GM23338 (cell line): ENCODE measurements around the gene TPM1. TPM values are rescaled to one million over a fixed set of nuclear protein-coding genes. Genes with fewer than 3 reads are reported as not detected.

ENCODE experiments used
- ATAC-seq: fragments of 200-7000 bp; cut with Tn5 transposase; 3 replicates; pipeline ENCODE4 v1.9.1; 2020
- DNase-seq: peaks from one replicate; pipeline ENCODE4 v3.0.0-alpha.2; 2015; ENCODE audit warnings: low spot score
- H2AFZ ChIP-seq: fragments of 200-600 bp; sonication (generic); 2 replicates; pipeline ENCODE4 v1.8.0; 2016; ENCODE audit warnings: antibody characterized with exemption, mild to moderate bottlenecking, moderate library complexity
- H3F3A ChIP-seq: fragments of 200-600 bp; sonication (generic); replicated peaks from 2 replicates; pipeline ENCODE4 v1.8.0; 2017; ENCODE audit warnings: antibody characterized with exemption, mixed run types, low read depth
- H3K27ac ChIP-seq: fragments of 200-600 bp; sonication (generic); 2 replicates; pipeline ENCODE4 v1.6.1; 2016; ENCODE audit warnings: low read depth
- H3K27me3 ChIP-seq: fragments of 200-600 bp; sonication (generic); 2 replicates; pipeline ENCODE4 v1.8.0; 2016; ENCODE audit warnings: mild to moderate bottlenecking, mixed run types, moderate library complexity; ENCODE audit not compliant: insufficient read depth
- H3K36me3 ChIP-seq: fragments of 200-600 bp; sonication (generic); 2 replicates; pipeline ENCODE4 v1.8.0; 2016; ENCODE audit warnings: mild to moderate bottlenecking; ENCODE audit not compliant: insufficient read depth
- H3K4me1 ChIP-seq: fragments of 200-600 bp; sonication (generic); 2 replicates; pipeline ENCODE4 v1.8.0; 2016; ENCODE audit warnings: mild to moderate bottlenecking, moderate library complexity; ENCODE audit not compliant: insufficient read depth
- H3K4me2 ChIP-seq: fragments of 200-600 bp; sonication (generic); 2 replicates; pipeline ENCODE4 v1.7.1; 2017; ENCODE audit warnings: mixed run types
- H3K4me3 ChIP-seq: fragments of 200-600 bp; sonication (generic); 2 replicates; pipeline ENCODE4 v1.6.1; 2016; ENCODE audit warnings: mixed run types
- H3K79me2 ChIP-seq: fragments of 200-600 bp; sonication (generic); replicated peaks from 2 replicates; pipeline ENCODE4 v1.8.0; 2017; ENCODE audit warnings: mild to moderate bottlenecking; ENCODE audit not compliant: insufficient read depth
- H3K9me2 ChIP-seq: fragments of 200-600 bp; sonication (generic); 2 replicates; pipeline ENCODE4 v1.8.0; 2017; ENCODE audit not compliant: insufficient read depth
- H4K20me1 ChIP-seq: fragments of 200-600 bp; sonication (generic); replicated peaks from 2 replicates; pipeline ENCODE4 v1.8.0; 2017; ENCODE audit warnings: mild to moderate bottlenecking; ENCODE audit not compliant: insufficient read depth
- H3K27ac Mint-ChIP-seq: 2 replicates; pipeline ENCODE4 v1.8.0; 2020; ENCODE audit warnings: inconsistent platforms, mild to moderate bottlenecking, moderate library complexity, mixed read lengths
- H3K27me3 Mint-ChIP-seq: 3 replicates; pipeline ENCODE4 v1.8.0; 2022; ENCODE audit warnings: low read depth, mild to moderate bottlenecking, moderate library complexity, mixed read lengths, inconsistent platforms; ENCODE audit not compliant: insufficient read depth, poor library complexity
- H3K36me3 Mint-ChIP-seq: 3 replicates; pipeline ENCODE4 v1.8.0; 2021; ENCODE audit warnings: low read depth, mild to moderate bottlenecking, inconsistent platforms, moderate library complexity, mixed read lengths
- H3K4me1 Mint-ChIP-seq: 3 replicates; pipeline ENCODE4 v1.8.0; 2020; ENCODE audit warnings: mild to moderate bottlenecking, inconsistent platforms, mixed read lengths
- H3K4me3 Mint-ChIP-seq: 3 replicates; pipeline ENCODE4 v1.8.0; 2021; ENCODE audit warnings: moderate library complexity, mild to moderate bottlenecking, inconsistent platforms, mixed read lengths
- H3K9me3 Mint-ChIP-seq: 3 replicates; pipeline ENCODE4 v1.8.0; 2020; ENCODE audit warnings: moderate library complexity, mild to moderate bottlenecking, inconsistent platforms, mixed read lengths
- CREB1 ChIP-seq: fragments of 250-450 bp; sonication (Bioruptor Pico); IDR thresholded peaks from 2 replicates; pipeline ENCODE4 v1.5.0; 2020; ENCODE audit warnings: low read depth, mild to moderate bottlenecking, moderate library complexity
- EZH2phosphoT487 ChIP-seq: fragments of 200-600 bp; sonication (generic); IDR thresholded peaks from one replicate; pipeline ENCODE4 v1.8.1; 2018; ENCODE audit warnings: antibody characterized with exemption; ENCODE audit not compliant: unreplicated experiment
- JUNB ChIP-seq: IDR thresholded peaks from one replicate; pipeline ENCODE4 v1.6.1; 2016; ENCODE audit warnings: antibody characterized with exemption; ENCODE audit not compliant: unreplicated experiment
- NANOG ChIP-seq: IDR thresholded peaks from 2 replicates; pipeline ENCODE4 v1.6.1; 2016; ENCODE audit warnings: antibody characterized with exemption, borderline replicate concordance
- POLR2AphosphoS5 ChIP-seq: IDR thresholded peaks from 2 replicates; pipeline ENCODE4 v1.6.1; 2016; ENCODE audit warnings: antibody characterized with exemption, low read depth
- REST ChIP-seq: IDR thresholded peaks from one replicate; pipeline ENCODE4 v1.6.1; 2018; ENCODE audit warnings: antibody characterized with exemption; ENCODE audit not compliant: unreplicated experiment
- STAT1 ChIP-seq: IDR thresholded peaks from one replicate; pipeline ENCODE4 v1.6.1; 2016; ENCODE audit warnings: antibody characterized with exemption; ENCODE audit not compliant: unreplicated experiment
- ZNF114 ChIP-seq: fragments of 250-450 bp; sonication (Bioruptor Pico); IDR thresholded peaks from 2 replicates; pipeline ENCODE4 v1.5.0; 2020; ENCODE audit warnings: mild to moderate bottlenecking, moderate library complexity
- ZNF331 ChIP-seq: fragments of 250-450 bp; sonication (Bioruptor Pico); IDR thresholded peaks from 2 replicates; pipeline ENCODE4 v1.5.0; 2020; ENCODE audit warnings: low read depth, mild to moderate bottlenecking, moderate library complexity
- polyA plus RNA-seq: library from polyadenylated mRNA; unstranded; fragments of >200 nt; fragmentation: Nextera tagmentation; extraction: Ambion mirVana; gene quantifications from 2 replicates; pipeline ENCODE4 v1.2.1, GENCODE V29; 2016
- total RNA-seq: library from RNA; depleted of rRNA; stranded (reverse); fragments of >200 nt; shearing (Covaris generic); gene quantifications from 2 replicates; pipeline ENCODE4 v1.2.3, GENCODE V29; 2014
- TF ChIP-seq, protein P1 (sequence below), 2 experiments: fragments of 200-600 bp in 1 of 2; sonication (generic) in 1 of 2; conservative IDR thresholded peaks; 2 replicates each; pipeline versions ENCODE4 v1.5.1 to v1.6.1; 2016 to 2017; ENCODE audit warnings: antibody characterized with exemption in 2 of 2, low read depth in 2 of 2, mild to moderate bottlenecking in 2 of 2, moderate library complexity in 1 of 2
- TF ChIP-seq, protein P2 (sequence below): fragments of 250-450 bp; sonication (Bioruptor Pico); IDR thresholded peaks from 2 replicates; pipeline ENCODE4 v1.5.0; 2020; ENCODE audit warnings: mild to moderate bottlenecking, moderate library complexity

Gene TPM1
- total and polyA plus RNA-seq, 2 experiments from 2014 or later: 449 to 913 TPM

GRCh38 chr15:63110428-63111026 is 68.0 kb downstream of the TPM1 start:
- no peaks in the 10 kb centered on the region for H3K4me1 ChIP-seq
- Mint-ChIP-seq H3K9me3 (no peaks in the 10 kb centered on the region; the same call in 2 of the 3 replicates), H3K27me3 (no peaks in the 10 kb centered on the region), H3K36me3 (no peaks in the 10 kb centered on the region), H3K4me1 (no peaks in the 10 kb centered on the region), H3K27ac (no peak overlapping the region), H3K4me3 (no peak overlapping the region)
- no peak overlapping the region for H3K27ac ChIP-seq
- no peaks in the 10 kb centered on the region for H3K9me2 ChIP-seq
- no peak for TF ChIP-seq ZNF114 (CRISPR knock-in tag)
- TF ChIP-seq POLR2AphosphoS5: no peak
- TF ChIP-seq JUNB: no peak
- no peak for TF ChIP-seq EZH2phosphoT487
- TF ChIP-seq STAT1: no peak
- TF ChIP-seq NANOG: no peak
- TF ChIP-seq, protein P1, sequence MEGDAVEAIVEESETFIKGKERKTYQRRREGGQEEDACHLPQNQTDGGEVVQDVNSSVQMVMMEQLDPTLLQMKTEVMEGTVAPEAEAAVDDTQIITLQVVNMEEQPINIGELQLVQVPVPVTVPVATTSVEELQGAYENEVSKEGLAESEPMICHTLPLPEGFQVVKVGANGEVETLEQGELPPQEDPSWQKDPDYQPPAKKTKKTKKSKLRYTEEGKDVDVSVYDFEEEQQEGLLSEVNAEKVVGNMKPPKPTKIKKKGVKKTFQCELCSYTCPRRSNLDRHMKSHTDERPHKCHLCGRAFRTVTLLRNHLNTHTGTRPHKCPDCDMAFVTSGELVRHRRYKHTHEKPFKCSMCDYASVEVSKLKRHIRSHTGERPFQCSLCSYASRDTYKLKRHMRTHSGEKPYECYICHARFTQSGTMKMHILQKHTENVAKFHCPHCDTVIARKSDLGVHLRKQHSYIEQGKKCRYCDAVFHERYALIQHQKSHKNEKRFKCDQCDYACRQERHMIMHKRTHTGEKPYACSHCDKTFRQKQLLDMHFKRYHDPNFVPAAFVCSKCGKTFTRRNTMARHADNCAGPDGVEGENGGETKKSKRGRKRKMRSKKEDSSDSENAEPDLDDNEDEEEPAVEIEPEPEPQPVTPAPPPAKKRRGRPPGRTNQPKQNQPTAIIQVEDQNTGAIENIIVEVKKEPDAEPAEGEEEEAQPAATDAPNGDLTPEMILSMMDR (conservative IDR thresholded peaks at IDR 0.05; ENCODE audit: low read depth in 2 of 2): no peak
- TF ChIP-seq CREB1 (CRISPR knock-in tag): no peak
- TF ChIP-seq ZNF331 (CRISPR knock-in tag): no peak
- TF ChIP-seq REST: no peak
- TF ChIP-seq, protein P2, sequence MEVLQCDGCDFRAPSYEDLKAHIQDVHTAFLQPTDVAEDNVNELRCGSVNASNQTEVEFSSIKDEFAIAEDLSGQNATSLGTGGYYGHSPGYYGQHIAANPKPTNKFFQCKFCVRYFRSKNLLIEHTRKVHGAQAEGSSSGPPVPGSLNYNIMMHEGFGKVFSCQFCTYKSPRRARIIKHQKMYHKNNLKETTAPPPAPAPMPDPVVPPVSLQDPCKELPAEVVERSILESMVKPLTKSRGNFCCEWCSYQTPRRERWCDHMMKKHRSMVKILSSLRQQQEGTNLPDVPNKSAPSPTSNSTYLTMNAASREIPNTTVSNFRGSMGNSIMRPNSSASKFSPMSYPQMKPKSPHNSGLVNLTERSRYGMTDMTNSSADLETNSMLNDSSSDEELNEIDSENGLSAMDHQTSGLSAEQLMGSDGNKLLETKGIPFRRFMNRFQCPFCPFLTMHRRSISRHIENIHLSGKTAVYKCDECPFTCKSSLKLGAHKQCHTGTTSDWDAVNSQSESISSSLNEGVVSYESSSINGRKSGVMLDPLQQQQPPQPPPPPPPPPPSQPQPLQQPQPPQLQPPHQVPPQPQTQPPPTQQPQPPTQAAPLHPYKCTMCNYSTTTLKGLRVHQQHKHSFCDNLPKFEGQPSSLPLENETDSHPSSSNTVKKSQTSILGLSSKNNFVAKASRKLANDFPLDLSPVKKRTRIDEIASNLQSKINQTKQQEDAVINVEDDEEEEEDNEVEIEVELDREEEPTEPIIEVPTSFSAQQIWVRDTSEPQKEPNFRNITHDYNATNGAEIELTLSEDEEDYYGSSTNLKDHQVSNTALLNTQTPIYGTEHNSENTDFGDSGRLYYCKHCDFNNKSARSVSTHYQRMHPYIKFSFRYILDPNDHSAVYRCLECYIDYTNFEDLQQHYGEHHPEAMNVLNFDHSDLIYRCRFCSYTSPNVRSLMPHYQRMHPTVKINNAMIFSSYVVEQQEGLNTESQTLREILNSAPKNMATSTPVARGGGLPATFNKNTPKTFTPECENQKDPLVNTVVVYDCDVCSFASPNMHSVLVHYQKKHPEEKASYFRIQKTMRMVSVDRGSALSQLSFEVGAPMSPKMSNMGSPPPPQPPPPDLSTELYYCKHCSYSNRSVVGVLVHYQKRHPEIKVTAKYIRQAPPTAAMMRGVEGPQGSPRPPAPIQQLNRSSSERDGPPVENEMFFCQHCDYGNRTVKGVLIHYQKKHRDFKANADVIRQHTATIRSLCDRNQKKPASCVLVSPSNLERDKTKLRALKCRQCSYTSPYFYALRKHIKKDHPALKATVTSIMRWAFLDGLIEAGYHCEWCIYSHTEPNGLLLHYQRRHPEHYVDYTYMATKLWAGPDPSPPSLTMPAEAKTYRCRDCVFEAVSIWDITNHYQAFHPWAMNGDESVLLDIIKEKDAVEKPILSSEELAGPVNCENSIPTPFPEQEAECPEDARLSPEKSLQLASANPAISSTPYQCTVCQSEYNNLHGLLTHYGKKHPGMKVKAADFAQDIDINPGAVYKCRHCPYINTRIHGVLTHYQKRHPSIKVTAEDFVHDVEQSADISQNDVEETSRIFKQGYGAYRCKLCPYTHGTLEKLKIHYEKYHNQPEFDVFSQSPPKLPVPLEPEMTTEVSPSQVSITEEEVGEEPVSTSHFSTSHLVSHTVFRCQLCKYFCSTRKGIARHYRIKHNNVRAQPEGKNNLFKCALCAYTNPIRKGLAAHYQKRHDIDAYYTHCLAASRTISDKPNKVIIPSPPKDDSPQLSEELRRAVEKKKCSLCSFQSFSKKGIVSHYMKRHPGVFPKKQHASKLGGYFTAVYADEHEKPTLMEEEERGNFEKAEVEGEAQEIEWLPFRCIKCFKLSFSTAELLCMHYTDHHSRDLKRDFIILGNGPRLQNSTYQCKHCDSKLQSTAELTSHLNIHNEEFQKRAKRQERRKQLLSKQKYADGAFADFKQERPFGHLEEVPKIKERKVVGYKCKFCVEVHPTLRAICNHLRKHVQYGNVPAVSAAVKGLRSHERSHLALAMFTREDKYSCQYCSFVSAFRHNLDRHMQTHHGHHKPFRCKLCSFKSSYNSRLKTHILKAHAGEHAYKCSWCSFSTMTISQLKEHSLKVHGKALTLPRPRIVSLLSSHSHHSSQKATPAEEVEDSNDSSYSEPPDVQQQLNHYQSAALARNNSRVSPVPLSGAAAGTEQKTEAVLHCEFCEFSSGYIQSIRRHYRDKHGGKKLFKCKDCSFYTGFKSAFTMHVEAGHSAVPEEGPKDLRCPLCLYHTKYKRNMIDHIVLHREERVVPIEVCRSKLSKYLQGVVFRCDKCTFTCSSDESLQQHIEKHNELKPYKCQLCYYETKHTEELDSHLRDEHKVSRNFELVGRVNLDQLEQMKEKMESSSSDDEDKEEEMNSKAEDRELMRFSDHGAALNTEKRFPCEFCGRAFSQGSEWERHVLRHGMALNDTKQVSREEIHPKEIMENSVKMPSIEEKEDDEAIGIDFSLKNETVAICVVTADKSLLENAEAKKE: no peak
- no peaks in the 10 kb centered on the region for H3K27me3 ChIP-seq
- H3K36me3 ChIP-seq: no peaks in the 10 kb centered on the region
- H3K79me2 ChIP-seq: no peaks in the 10 kb centered on the region
- no peaks in the 10 kb centered on the region for H4K20me1 ChIP-seq
- no peak for DNase-seq
- ATAC-seq: no peak
- H3F3A ChIP-seq: no peaks in the 10 kb centered on the region
- H3K4me2 ChIP-seq: no peak overlapping the region
- no peak overlapping the region; the same call in 1 of the 2 replicates for H2AFZ ChIP-seq
- no peak overlapping the region for H3K4me3 ChIP-seq
